IMR-90 (cell line): ENCODE data around the gene CCR5AS.

ENCODE experiments used
- ATAC-seq: fragments of 200-7000 bp; cut with Tn5 transposase; 2 replicates; pipeline ENCODE4 v1.9.1; 2020; ENCODE audit warnings: low read depth, mild to moderate bottlenecking, moderate library complexity
- BruUV-seq: library from RNA; stranded (reverse); fragments of 400-500 nt; replicated peaks from 2 replicates; lab custom pipeline; 2021; lab: Mats Ljungman, UMichigan
- CTCF ChIA-PET: fragments of 300-600 bp; formaldehyde crosslinking; extraction: SDS; loops from one replicate; lab custom pipeline; 2021; ENCODE audit warnings: antibody characterized with exemption; lab: Yijun Ruan, JAX
- POLR2A ChIA-PET: fragments of 300-600 bp; sonication (Branson Sonifier 250); formaldehyde crosslinking; loops from one replicate; lab custom pipeline; 2022; ENCODE audit warnings: antibody characterized with exemption; ENCODE audit not compliant: unreplicated experiment; lab: Charles Lee
- DNase-seq: peaks from one replicate; pipeline ENCODE4 v3.0.0; 2013
- H2AFZ ChIP-seq: replicated peaks from 2 replicates; pipeline ENCODE3; 2013; ENCODE audit warnings: low read length, mild to moderate bottlenecking; ENCODE audit not compliant: poor library complexity
- H2AK5ac ChIP-seq: 2 replicates; pipeline ENCODE4 v1.6.1; 2013; ENCODE audit warnings: low read depth, low read length, inconsistent platforms
- H2AK9ac ChIP-seq: replicated peaks from 2 replicates; pipeline ENCODE3; 2013; ENCODE audit warnings: mild to moderate bottlenecking, low read depth, low read length, moderate library complexity; ENCODE audit not compliant: poor library complexity
- H2BK120ac ChIP-seq: 2 replicates; pipeline ENCODE4 v1.6.1; 2013; ENCODE audit warnings: low read depth, low read length, inconsistent platforms
- H2BK15ac ChIP-seq: 3 replicates; pipeline ENCODE4 v1.6.1; 2013; ENCODE audit warnings: low read depth, low read length, inconsistent platforms
- H2BK20ac ChIP-seq: 2 replicates; pipeline ENCODE4 v1.6.1; 2013; ENCODE audit warnings: low read depth, mild to moderate bottlenecking, inconsistent platforms, low read length, moderate library complexity
- H2BK5ac ChIP-seq: 2 replicates; pipeline ENCODE4 v1.6.1; 2013; ENCODE audit warnings: mild to moderate bottlenecking, low read depth, low read length, inconsistent platforms; ENCODE audit not compliant: poor library complexity, severe bottlenecking
- H3K14ac ChIP-seq: replicated peaks from 2 replicates; pipeline ENCODE4 v1.6.1; 2013; ENCODE audit warnings: low read depth, low read length, inconsistent platforms
- H3K18ac ChIP-seq: 2 replicates; pipeline ENCODE4 v1.6.1; 2013; ENCODE audit warnings: low read depth, low read length, control low read depth
- H3K23ac ChIP-seq: 2 replicates; pipeline ENCODE4 v1.6.1; 2013; ENCODE audit warnings: low read depth, low read length, inconsistent platforms
- H3K27ac ChIP-seq: 2 replicates; pipeline ENCODE4 v1.5.1; 2013; ENCODE audit warnings: mild to moderate bottlenecking, control low read depth, low read length; ENCODE audit not compliant: insufficient read depth
- H3K27me3 ChIP-seq: 2 replicates; pipeline ENCODE4 v1.6.1; 2013; ENCODE audit warnings: low read length; ENCODE audit not compliant: control insufficient read depth, insufficient read depth
- H3K36me3 ChIP-seq: 2 replicates; pipeline ENCODE4 v1.6.1; 2013; ENCODE audit warnings: low read length, mixed read lengths; ENCODE audit not compliant: control insufficient read depth, insufficient read depth
- H3K4ac ChIP-seq: 2 replicates; pipeline ENCODE4 v1.6.1; 2013; ENCODE audit warnings: low read depth, low read length, inconsistent platforms
- H3K4me1 ChIP-seq: 2 replicates; pipeline ENCODE4 v1.6.1; 2013; ENCODE audit warnings: low read length, mixed read lengths; ENCODE audit not compliant: control insufficient read depth, insufficient read depth
- H3K4me2 ChIP-seq: 2 replicates; pipeline ENCODE4 v1.6.1; 2013; ENCODE audit warnings: low read depth, mild to moderate bottlenecking, control low read depth, low read length, moderate library complexity
- H3K4me3 ChIP-seq: 2 replicates; pipeline ENCODE4 v1.5.1; 2013; ENCODE audit warnings: low read depth, mild to moderate bottlenecking, control low read depth, low read length, moderate library complexity; ENCODE audit not compliant: insufficient read depth
- H3K56ac ChIP-seq: 2 replicates; pipeline ENCODE4 v1.6.1; 2013; ENCODE audit warnings: low read length, inconsistent platforms; ENCODE audit not compliant: insufficient read depth; ENCODE audit errors: extremely low read depth
- H3K79me1 ChIP-seq, 2 experiments: 2 replicates each; pipeline ENCODE4 v1.6.1; 2013; ENCODE audit warnings: low read length in 2 of 2, inconsistent platforms in 1 of 2, low read depth in 1 of 2
- H3K9ac ChIP-seq: 2 replicates; pipeline ENCODE4 v1.6.1; 2013; ENCODE audit warnings: low read depth, low read length, control low read depth
- H3K9me1 ChIP-seq: 2 replicates; pipeline ENCODE4 v1.6.1; 2013; ENCODE audit warnings: low read length, inconsistent platforms; ENCODE audit not compliant: insufficient read depth
- H3K9me3 ChIP-seq: 2 replicates; pipeline ENCODE4 v1.6.1; 2013; ENCODE audit warnings: low read length; ENCODE audit not compliant: control insufficient read depth, insufficient read depth
- H4K20me1 ChIP-seq: 2 replicates; pipeline ENCODE4 v1.6.1; 2013; ENCODE audit warnings: low read length, inconsistent platforms; ENCODE audit not compliant: insufficient read depth
- H4K5ac ChIP-seq: 2 replicates; pipeline ENCODE4 v1.6.1; 2013; ENCODE audit warnings: mild to moderate bottlenecking, low read depth, low read length, control low read depth
- H4K8ac ChIP-seq, 2 experiments: 2 replicates each; pipeline ENCODE4 v1.6.1; 2013; ENCODE audit warnings: low read depth in 2 of 2, low read length in 2 of 2, control low read depth in 1 of 2, inconsistent platforms in 1 of 2
- H4K91ac ChIP-seq: 2 replicates; pipeline ENCODE4 v1.6.1; 2013; ENCODE audit warnings: low read depth, low read length, inconsistent platforms; ENCODE audit not compliant: insufficient read depth
- CEBPB ChIP-seq: IDR thresholded peaks from 2 replicates; pipeline ENCODE4 v1.6.1; 2012; ENCODE audit warnings: low read depth, low read length, improper control_type of control experiment
- POLR2A ChIP-seq: IDR thresholded peaks from 2 replicates; pipeline ENCODE4 v1.6.1; 2012; ENCODE audit warnings: mild to moderate bottlenecking, low read depth, low read length
- WGBS, 2 experiments: methylation state at CpG; one replicate each; pipeline versions ENCODE4 v1.1.5 to v1.1.7; 2013; ENCODE audit warnings: missing lambda C conversion rate in 2 of 2; ENCODE audit not compliant: insufficient read length in 1 of 2; ENCODE audit errors: extremely low coverage in 2 of 2; 5-methylcytosine and 5-hydroxymethylcytosine counted together
- dilution Hi-C: fragments of 300-500 bp; cut with HindIII; formaldehyde crosslinking; loops from one replicate; pipeline ENCODE4 v1.14.3; 2018; ENCODE audit warnings: low sequenced_read_pairs; ENCODE audit not compliant: unreplicated experiment
- in situ Hi-C: fragments of 300-500 bp; cut with MboI; formaldehyde crosslinking; loops from 3 replicates; pipeline ENCODE4 v1.14.3; 2019; ENCODE audit warnings: low sequenced_read_pairs, inconsistent platforms, mixed read lengths
- intact Hi-C: fragments of 100-400 bp; cut with micrococcal nuclease; formaldehyde crosslinking; loops from 2 replicates; pipeline ENCODE4 v1.10.0; 2022

Gene CCR5AS

GRCh38 chr3:46395210-46395661 lies 11.6 kb downstream of the CCR5AS start:
- no peaks in the 10 kb centered on the region for H3K9me3 ChIP-seq
- peak; percentile 33 for DNase-seq
- no peak overlapping the region for H4K8ac ChIP-seq
- no peak overlapping the region for H3K23ac ChIP-seq
- no peak overlapping the region for H3K4me2 ChIP-seq
- no peak overlapping the region for H3K56ac ChIP-seq
- no peaks in the 10 kb centered on the region for H3K79me1 ChIP-seq
- H3K27me3 ChIP-seq: peaks cover 4% of the 10 kb centered on the region
- intact Hi-C loops (no loop called here), dilution Hi-C loops (no loop called here), in situ Hi-C loops (no loop called here)
- H2AFZ ChIP-seq: no peak overlapping the region
- H3K18ac ChIP-seq: no peak overlapping the region
- BruUV-seq: no TSS peak
- no peak overlapping the region for H2BK20ac ChIP-seq
- H4K5ac ChIP-seq: no peak overlapping the region
- H3K9ac ChIP-seq: no peak overlapping the region
- H3K36me3 ChIP-seq: no peaks in the 10 kb centered on the region
- H3K14ac ChIP-seq: no peak overlapping the region
- no peak overlapping the region for H4K91ac ChIP-seq
- no peaks in the 10 kb centered on the region; the same call in 1 of the 2 replicates for H3K9me1 ChIP-seq
- H2AK5ac ChIP-seq: no peak overlapping the region
- no peak overlapping the region for H3K4me3 ChIP-seq
- H3K27ac ChIP-seq: no peak overlapping the region
- H2AK9ac ChIP-seq: no peak overlapping the region
- POLR2A ChIA-PET: no interaction called here
- H2BK120ac ChIP-seq: no peak overlapping the region
- H2BK15ac ChIP-seq: no peak overlapping the region
- WGBS, 2 experiments: 77% methylated on average over 5 of the region's 6 CpGs; no CpG with 5 or more reads in 1 of the 2 experiments
- TF ChIP-seq CEBPB (peak; percentile 81), POLR2A (no peak)
- H2BK5ac ChIP-seq: no peak overlapping the region
- H3K4ac ChIP-seq: no peak overlapping the region
- CTCF ChIA-PET: no interaction called here
- H3K4me1 ChIP-seq: peaks cover 6% of the 10 kb centered on the region
- ATAC-seq: peak; percentile 25
- no peaks in the 10 kb centered on the region for H4K20me1 ChIP-seq
